ENCODE results near the gene KRTAP4-6.
"Not testable (repeated sequence)": the region's sequence is repeated elsewhere in the genome, so short reads cannot be mapped to it uniquely, and the experiment has no call there.

DNA sequence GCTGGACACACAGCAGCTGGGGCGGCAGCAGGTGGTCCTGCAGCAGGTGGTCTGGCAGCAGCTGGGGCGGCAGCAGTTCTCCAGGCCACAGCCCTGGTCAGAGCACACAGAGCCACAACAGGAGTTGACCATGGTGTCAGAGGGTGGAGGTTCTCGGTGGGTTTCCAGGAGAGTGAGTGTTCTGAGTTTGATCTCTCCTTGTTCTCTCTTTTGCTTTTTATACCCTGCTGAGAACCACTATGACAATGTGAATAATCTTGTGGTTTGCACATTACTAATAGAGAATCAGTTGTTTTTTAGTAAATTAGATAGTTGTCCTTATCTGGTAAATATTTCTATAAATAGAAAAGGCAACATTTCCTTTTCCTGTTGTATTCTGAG, 16.4 kb downstream of the KRTAP4-6 start, which contains the start of gene KRTAP4-12:
- TF ChIP-seq CTCF, POLR2A (IDR thresholded peaks at IDR 0.05): not testable (repeated sequence)
